Fibroblast of the conjunctiva (primary cell): ENCODE data around the gene ZNHIT3.

Source experiments
- DNase-seq: peaks from one replicate; pipeline ENCODE4 v3.0.0-alpha.2; 2010; ENCODE audit warnings: low read depth

Gene ZNHIT3

DNA sequence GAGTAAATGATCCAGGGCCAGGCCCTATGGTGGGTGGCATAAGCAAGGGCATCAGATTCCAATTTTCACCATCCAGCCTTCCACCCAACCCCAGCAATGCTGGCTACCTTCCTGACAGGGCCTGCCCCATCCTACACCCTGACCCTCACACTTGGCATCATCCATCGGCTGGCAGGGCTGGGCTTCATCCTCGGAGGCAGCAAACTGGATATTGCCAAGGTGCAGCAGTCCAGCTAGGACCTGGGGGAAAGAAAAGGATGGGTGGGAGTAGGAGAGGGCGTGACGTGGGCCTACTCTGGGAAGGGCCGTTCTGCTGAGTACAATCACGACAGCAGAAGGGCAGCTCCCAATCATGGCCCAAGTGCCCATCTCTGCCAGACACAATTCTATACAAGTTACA lies 24.7 kb downstream of the ZNHIT3 start:
- no peak for DNase-seq

- no peak for DNase-seq
Measured at GRCh38 chr17:36512641-36513040, 26.2 kb downstream of the ZNHIT3 start.

GRCh38 chr17:36514856-36515255 lies 28.4 kb downstream of the ZNHIT3 start:
- no peak for DNase-seq

- no peak for DNase-seq
Measured at GRCh38 chr17:36515837-36516236, 29.4 kb downstream of the ZNHIT3 start.

DNA sequence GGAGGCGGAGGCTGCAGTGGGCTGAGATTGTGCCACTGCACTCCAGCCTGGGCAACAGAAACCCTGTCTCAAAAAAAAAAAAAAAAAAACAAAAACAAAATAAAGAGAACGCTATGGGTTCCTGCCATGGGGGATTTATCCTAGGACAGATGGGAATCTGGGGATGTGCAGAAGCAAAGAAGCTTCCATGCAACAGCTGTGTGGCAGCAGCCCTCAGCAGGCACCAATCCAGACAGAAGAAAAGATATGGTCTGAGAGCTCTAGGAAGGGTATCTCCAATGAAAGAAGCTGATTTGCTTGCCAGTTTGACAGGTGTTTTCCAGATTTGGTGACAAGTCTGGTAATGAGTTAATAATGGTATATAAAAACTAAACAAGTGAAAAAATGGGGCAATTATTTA lies 36.6 kb downstream of the ZNHIT3 start:
- no peak for DNase-seq

DNA sequence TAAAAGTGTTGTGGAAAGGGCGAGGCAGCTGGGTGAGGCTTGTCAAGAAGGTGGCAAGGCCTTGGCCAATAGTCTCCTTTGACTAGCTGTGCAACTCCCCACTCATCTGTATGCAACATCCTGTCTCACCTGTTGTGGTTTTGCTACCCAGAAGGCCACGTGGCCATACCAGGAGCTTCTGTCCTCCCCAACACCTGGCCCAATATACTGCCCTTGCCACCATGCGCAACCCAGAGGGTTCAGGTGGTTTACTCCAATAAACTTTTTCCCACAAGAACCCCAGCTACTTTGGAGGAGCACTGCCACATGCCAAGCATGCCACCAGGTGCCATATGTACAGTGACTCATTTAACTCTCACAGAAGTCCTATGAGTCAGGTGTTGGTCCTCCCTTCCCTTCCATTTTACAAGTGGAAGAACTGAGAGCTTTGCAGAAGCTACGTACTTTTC lies 38.0 kb downstream of the ZNHIT3 start:
- no peak for DNase-seq

GRCh38 chr17:36525113-36525512 lies 38.6 kb downstream of the ZNHIT3 start:
- DNase-seq = no peak

DNA sequence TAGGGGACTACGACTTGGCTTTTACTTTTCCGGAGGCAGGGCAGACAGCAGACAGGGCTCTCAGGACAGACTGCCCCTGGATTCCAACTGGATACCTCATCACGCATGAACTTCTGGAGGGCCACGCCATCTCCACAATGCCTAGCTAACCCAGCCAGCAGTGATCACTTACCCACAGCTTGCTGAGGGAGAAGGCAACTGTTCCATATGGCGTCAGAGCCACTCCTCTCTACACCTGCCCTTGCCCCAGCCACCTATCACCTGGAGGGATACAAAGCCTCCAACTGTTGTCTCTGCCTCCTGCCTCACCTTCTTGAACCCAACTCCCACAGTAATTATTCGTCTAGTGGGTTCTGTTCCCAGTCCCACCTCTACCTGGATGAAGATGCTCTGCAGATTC lies 39.4 kb downstream of the ZNHIT3 start:
- DNase-seq = no peak

DNA sequence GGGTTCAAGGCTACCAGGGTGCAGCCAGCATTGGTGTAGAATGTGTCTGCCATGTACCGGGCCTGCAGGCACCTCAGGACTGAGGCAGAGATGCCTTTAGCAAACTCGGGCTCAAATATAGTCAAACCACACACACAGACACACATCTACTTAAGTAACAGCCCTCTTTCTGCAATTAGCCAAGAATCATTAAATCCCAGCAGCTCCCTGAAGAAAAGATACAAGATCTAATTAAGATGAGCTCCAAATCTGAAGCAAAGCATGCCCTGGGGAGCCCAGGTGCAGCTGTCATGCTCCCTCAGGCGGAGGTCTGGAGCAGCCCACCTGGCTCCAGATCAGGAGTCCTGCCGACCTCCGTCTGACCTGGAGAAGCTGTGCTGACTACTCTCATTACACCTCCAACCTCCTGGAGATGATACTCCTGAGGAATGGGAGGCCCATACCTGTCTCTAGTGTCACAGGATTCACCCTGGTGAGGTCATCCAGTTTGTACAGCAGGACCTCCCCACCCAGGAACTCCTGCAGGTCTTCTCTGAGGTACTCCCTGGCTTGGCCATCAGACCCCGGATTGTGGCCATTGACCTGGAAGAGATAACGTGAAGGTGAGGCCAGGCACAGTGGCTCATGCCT lies 41.3 kb downstream of the ZNHIT3 start:
- no peak for DNase-seq

DNA sequence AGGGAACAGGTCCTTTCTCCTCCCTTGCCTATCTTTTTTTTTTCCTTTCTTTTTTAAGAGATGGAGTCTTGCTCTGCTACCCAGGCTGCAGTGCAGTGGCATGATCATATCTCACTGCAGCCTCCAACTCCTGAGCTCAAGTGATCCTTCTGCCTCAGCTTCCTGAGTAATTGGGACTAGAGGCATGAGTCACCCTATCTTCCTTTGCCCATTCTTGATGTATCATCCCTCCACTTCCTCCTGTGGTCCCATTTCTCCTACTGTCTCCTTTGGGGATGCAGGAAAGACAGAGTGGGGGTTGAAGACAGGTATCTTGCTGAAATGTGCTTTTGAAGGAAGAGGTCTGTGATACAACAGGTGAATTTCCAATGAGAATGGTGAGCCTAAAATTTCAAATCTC lies 42.6 kb downstream of the ZNHIT3 start:
- no peak for DNase-seq

DNA sequence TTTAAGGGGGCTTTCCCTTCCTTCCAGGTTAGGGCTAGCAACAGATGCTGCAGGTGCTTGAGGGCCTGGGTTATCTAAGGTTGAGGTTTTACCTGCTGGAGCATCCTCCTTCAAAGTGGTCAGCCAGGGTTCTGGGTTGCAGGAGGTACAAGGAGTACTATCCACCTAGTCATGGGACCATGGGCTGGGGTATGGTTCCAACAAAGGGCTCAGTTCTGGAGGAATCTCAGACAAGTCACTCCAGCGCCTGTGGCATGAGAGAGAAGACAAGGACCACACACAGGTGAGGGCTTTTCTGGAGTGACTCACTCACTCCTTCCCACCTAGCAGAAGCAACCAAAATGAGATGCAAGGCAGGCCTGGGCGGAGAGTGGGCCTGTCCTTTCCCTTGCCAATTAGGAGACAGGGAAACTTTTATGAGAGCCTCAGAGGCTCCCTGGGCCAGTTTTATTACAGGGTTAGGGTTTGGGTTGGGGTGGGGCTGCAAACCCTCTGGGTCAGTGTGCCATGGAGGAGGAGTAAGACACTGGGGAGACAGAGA lies 46.0 kb downstream of the ZNHIT3 start:
- no peak for DNase-seq

DNA sequence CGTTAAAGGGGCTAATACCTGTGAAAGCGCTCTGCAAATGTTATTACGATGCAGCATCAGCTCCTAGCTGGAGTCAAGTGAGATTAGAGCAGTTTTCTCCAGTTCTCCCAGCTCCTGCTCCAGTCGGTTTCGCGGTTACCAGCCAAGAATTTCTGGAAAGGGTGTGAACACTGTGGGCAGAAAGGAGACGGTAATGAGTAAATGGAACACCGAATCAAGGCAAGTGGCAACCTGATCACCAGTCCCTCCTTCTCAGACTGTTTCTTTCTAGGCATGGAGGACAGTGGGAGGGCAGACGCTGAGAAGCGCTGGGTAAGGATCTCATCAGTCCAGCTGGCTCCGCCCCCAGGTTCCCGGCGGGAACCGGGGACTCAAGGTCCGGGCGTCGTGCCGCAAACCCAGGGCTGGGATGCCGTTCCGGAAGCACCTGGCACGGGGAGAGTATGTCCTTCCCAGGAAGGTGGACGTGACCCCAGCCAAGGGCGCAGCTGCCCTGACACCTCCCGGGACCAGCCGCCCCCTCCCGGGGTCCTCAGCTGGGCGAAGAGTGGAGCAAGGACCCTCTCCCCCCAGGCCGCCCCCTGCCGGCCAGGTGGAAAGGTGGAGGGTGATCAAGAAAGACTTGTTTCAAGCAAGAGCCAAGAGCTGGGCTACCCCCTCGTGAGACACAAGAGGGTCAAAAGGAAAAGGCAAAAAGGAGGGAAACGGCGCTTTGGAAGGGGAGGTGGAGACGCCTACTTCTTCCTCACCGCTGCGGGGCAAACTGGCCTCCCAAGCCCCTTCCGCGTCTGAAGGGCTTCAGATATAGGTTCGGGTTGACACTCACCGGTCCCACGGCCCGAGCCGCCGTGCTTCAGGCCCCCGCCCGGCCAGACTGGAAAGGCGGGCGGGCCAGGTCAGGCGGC lies 47.7 kb downstream of the ZNHIT3 start:
- DNase-seq = peak; percentile 14

DNA sequence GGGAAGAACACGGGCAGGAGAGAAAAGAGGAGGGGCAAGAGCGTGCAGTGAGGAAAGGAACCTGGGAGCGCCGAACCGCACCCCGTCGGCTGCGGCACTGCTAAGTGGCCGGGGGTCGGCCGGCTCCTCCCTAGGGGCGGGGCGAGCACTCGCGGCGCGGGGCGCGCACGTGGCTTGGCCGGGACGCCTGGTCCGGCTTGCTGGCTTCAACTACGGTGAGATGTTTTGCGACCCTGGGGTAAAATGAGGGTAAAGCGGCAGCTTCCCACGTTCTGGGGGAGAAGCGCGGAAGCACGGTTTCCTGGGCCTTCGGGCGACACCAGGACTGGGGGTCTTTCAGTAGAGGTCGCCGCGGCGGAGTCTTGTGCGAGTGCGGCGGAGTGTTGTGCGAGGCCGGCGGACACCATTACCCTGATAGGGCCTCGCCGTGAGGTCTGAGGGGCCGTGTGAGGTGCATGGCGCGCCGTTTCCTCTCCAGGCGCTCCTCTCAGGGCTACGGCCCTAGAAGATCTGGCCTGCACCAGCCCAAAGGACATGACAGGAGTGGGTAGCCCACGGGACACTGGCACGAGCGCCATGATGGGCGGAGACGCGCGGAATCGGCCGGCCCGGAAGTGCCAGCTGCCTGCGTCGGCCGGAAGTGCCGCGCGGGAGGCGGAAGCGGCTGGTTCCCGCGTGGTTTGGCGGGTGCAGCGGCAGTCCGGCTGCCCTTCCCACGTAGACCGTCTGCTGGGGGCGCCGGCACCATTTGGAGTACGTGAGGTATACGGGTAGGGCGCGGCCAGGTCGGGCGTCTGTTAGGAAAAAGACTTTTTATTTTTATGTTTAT lies 48.6 kb downstream of the ZNHIT3 start, which contains the start of the genes MYO19 and PIGW:
MYO19 (minus strand) TSS at position 29 of the 829 bp plus-strand sequence. CDS start 2,330 bp downstream, outside the sequence.
PIGW (plus strand) TSS at position 148 of the 829 bp plus-strand sequence. CDS start 2,115 bp downstream, outside the sequence.
- peak; percentile 66 for DNase-seq

- no peak for DNase-seq
Measured at GRCh38 chr17:36535669-36536081, 49.2 kb downstream of the ZNHIT3 start.

DNA sequence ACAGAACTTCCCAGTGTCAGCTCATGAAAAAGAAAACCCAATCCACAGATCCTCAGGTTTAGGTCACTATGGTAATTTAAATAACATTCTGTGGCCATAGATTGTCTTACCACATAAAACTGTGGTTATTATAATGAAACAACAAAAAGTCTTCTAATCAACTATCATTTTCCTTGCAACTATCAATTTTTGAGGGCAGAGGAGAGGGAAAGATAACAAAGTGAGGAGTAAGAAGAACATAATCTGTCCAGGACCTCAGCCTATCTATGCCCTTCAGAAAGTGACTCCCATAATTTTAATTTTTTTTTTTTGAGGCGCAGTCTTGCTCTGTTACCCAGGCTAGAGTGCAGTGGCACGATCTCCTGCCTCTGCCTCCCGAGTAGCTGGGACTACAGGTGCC lies 54.2 kb downstream of the ZNHIT3 start:
- no peak for DNase-seq

DNA sequence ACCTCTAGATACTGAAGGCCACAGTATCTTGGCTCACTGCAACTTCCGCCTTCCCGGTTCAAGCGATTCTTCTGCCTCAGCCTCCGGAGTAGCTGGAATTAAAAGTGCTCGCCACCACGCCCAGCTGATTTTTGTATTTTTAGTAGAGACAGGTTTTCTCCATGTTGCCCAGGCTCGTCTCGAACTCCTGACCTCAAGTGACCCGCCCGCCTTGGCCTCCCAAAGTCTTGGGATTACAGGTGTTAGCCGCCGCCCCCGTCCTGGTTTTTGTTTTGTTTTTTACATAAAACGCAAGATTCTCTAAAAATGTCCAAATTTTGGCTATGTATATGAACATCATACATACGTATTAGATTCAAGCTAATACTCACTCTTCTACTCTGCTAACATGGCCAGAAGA lies 56.3 kb downstream of the ZNHIT3 start:
- no peak for DNase-seq

- DNase-seq = peak; percentile 24
Measured at GRCh38 chr17:36544044-36544306, 57.5 kb downstream of the ZNHIT3 start.

- peak; percentile 81 for DNase-seq
Measured at GRCh38 chr17:36544307-36545076, 58.0 kb downstream of the ZNHIT3 start, which contains the start of gene GGNBP2. Gene GGNBP2, plus strand, starts transcription at chr17:36544919. Its CDS starts 806 bp downstream, at chr17:36545725.

GRCh38 chr17:36545077-36545464 lies 58.6 kb downstream of the ZNHIT3 start:
- no peak for DNase-seq
